ENCODE results near the gene EEF1AKMT4.
A peak's percentile ranks its signal among the peaks of the same experiment; 100 is the strongest.

Gene EEF1AKMT4

DNA sequence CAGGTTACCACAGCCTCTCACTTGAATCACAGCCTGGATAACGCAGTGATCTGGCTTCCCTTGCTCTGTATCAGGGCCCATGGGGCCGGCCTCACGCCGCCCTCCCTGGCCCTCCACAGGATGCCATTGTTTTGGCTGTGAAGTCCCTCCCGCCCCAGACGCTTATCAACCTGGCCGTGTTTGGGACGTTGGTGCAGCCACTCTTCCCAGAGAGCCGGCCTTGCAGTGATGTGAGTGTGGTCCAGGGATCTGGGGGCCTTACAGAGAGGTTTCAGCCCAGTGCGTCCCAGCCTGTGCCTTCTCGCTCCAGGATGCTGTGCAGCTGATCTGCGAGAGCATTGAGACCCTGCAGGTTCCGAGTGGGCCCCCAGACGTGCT is 13.4 kb upstream of the EEF1AKMT4 start:
- DNase-seq, result no peak

DNA sequence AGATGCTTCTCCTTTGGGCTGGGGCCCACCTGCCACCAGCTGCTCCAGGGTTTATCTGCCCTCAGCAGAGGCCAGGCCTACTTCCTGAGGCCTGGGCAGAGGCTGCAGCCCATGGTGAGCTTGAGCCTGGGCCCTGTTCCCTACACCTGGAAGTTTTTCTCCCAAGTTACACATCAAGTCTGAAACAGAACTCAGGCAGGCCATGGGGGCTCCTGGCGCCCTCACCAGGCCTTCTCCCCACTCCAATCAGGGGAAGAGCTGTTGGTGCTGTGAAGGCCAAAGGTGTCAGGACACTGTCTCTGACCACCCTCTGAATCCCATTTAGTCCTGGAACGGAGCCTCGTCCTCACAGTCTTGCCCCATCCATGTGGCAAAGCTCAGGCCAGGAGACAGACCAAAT is 12.8 kb upstream of the EEF1AKMT4 start:
- DNase-seq, result no peak

DNA sequence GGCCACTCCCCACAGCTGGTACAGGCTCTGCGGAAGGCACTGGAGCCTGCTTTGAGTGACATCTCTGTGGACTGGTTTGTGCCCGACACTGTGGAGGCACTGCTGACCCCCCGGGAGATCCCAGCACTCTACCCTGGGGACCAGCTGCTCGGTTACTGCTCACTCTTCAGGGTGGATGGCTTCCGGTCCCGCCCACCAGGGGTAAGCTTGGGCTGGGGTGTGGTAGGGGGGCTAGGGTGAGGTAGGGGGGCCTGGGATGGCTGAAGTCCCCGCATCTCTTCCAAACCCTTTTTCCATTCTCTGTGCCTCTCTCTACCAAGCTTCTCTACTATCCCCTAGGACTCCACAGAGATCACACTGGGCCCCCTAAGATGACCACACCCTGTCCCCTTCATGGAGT is 12.3 kb upstream of the EEF1AKMT4 start:
- DNase-seq, result no peak

DNA sequence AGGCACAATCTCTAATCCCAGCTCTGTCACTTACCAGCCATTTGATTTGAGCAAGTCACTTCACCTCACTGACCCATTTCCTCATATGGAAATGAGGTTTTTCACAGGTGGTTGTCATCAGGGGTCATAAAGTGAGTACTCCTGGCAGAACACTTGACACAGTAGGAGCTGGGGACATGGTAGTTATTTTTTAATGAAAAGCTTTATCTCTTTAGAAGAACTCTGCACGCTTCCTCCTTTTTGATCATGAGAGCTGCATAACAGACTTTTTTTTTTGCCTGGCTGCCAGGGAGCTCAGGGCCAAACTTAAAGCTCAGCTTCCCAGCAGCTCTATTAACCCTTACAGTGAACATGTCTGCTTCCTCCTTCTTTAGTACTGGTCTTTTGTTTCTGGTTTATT is 11.7 kb upstream of the EEF1AKMT4 start:
- DNase-seq, result no peak

DNA sequence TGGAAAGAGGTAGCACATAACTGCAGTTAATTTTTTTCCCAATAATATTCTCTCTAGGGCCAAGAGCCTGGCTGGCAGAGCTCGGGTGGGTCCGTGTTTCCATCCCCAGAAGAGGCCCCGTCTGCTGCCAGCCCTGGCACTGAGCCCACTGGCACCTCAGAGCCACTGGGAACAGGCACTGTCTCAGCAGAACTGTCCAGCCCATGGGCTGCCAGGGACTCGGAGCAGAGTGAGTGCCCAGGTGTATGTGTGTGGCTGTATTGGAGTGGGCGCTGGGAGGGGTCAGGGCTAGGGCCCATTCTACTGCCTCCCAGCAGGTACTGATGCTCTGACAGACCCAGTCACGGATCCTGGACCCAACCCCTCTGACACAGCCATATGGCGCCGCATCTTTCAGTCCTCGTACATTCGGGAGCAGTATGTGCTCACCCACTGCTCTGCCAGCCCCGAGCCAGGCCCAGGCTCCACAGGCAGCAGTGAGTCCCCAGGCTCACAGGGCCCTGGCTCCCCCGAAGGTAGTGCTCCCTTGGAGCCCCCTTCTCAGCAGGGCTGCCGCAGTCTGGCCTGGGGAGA is 11.1 kb upstream of the EEF1AKMT4 start:
- no peak for DNase-seq

DNA sequence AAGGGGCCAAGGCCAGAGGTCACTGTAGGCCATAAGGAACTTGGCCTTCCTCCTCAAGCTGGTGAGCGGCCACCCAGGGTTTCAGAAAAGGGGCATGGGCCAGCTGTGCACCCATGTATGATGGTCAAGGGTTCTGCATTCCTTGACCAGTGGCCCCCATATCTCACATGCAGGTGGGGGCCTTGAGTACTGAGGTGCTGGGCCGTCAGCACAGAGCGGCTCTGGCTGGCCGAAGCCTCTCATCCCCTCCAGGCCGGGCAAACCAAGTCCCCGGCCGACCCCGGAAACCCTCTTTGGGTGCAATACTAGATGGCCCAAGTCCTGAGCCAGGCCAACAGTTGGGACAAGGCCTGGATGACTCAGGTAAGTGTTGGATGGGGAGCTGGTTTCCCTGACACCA is 10.3 kb upstream of the EEF1AKMT4 start:
- no peak for DNase-seq

DNA sequence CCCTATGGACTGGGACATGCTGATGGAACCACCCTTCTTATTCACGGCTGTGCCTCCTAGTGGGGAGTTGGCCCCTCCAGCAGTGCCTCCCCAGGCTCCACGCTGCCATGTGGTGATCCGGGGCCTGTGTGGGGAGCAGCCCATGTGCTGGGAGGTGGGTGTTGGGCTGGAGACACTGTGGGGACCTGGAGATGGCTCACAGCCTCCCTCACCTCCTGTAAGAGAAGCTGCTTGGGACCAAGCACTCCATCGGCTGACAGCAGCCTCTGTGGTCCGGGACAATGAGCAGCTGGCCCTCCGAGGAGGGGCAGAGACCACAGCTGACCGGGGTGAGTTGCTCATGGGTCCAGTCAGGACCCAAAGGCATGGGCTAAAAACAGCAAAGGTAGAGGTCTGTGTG is 9.8 kb upstream of the EEF1AKMT4 start:
- DNase-seq, result no peak

DNA sequence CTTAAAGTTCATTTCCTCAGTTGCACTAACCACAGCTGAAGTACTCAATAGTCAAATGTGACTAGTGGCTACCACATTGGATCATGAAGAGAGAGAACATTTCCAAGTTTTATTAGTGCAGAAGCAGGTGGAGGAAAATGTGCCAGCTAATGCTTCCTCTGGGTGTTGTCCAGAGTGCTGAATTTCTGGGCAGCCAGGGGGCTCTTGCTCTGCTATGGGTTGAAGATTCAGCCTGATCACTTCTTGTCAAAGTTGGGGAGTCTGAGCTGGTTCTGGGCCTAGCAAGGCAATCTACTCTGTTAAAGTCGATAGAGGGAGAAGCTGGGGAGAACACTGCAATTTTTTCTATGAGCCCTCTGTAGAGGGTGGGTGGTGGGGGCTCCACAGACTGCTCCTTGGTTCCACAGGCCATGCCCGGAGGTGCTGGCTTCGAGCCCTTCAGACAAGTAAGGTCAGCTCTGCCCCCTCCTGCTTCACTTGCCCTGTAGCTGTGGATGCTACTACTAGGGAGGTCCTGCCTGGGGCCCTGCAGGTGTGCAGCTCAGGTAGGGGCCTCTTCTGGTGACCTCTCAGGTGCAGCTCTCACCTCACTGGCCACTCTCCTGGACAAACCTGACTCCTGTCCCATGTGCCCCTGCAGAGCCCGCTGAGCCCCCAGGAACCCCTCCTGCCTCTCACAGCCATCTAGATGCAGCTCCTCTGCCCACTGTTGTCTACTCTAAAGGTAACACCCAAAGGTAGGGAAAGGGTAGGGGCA is 8.9 kb upstream of the EEF1AKMT4 start:
- no peak for DNase-seq

DNA sequence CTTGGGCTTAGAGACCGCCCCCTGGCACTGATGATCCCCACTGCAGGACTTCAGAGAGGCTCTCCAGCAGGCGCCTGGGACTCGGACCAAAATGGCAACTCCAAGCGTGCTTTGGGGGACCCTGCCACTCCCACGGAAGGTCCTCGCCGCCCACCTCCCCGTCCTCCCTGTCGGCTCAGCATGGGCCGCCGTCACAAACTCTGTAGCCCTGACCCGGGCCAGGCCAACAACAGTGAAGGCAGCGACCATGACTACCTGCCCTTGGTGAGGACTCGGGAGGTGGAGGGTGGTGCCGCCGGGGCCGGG is 8.4 kb upstream of the EEF1AKMT4 start:
- DNase-seq, result no peak

DNA sequence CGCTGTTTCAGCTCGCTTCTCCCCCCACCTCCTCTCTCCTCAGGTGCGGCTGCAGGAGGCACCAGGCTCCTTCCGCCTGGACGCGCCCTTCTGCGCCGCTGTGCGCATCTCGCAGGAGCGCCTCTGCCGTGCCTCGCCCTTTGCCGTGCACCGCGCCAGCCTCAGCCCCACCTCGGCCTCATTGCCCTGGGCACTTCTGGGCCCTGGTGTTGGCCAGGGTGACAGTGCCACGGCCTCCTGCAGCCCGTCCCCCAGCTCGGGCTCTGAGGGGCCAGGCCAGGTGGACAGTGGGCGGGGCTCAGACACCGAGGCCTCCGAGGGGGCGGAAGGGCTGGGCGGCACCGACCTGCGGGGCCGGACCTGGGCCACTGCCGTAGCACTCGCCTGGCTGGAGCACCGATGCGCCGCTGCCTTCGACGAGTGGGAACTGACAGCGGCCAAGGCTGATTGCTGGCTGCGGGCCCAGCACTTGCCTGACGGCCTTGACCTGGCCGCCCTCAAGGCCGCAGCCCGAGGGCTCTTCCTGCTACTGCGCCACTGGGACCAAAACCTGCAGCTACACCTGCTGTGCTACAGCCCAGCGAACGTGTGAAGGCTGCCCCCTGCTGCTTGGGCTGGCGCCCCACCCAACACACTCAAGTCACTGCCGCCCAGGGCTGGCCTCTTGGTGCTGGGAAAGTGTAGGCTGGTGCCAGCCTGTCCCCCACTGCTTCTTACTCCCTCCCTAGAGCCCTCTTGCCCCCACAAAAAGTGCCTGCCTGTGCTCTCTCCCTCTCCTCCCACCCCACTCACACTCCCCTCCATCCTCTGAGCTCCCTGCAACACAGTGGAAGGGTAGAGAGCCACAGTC is 7.8 kb upstream of the EEF1AKMT4 start:
- no peak for DNase-seq

DNA sequence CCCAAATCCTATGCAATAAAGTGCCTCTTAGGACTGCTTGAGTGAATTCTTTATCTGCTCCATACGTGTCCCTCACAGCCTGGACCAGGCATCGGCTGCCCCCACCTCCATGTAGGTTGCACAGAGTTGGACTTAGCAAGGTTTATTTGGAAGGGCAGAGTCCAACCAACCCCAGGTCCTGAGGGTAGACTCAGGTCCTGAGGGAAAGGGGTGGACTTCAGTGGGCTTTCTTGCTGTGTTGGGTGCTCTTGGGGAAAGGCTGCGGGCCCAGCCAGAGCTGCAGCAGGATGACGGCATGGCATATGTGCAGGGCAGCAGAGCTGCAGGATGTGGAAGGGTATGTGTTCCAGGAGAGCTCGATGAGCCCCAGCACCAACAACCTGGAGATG is 7.2 kb upstream of the EEF1AKMT4 start:
- DNase-seq, result no peak

DNA sequence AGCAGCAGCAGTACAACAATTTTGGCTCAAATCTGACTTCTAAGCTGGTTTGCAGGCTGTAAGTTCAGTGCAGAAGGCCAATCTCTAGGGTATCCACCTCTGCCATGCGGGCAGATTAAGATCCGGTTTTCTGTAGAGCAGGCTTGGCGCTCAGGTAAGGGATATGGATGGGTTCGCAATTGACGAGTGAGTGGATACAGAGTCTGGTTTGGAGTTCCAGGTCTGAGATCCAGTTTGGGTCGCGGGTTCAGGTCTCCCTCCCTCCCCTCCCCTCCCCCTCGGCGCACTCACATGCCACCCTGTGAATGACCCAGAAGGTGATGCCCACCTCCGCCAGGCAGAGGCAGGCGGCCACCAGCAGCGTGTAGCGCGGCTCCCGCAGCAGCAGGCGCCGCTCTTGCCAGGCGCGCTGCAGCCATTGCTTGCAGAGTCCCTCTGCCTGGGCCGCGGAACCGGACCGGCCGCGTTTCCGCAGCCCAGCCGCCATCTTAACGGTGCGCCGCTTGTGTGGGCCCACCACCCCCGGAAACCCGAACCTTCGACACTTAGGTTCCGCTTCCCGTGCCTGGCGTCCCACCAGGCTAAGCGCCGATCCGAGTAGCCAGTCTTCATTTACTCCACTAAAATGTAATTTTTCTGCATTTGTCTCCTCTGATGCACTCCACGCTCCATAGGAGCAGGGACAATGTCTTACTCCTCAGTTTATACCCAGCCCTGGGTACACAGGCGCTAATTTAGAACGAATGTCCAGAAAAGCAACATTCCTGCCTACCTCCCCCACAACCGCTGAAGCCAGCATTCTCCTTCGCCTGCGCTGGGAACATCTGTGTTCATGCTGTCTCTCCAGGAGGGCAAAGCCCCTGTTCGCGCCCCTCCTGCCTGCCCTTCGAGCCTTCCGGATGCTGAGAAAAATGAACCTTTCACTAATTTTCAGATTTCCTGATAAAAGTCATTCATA is 739 bp upstream of the EEF1AKMT4 start, which contains the start of gene ALG3:
Gene ALG3 (minus strand): TSS at position 509 of the 958 bp plus-strand sequence. CDS start 22 bp downstream, at position 487.
- DNase-seq, result peak; percentile 85

DNA sequence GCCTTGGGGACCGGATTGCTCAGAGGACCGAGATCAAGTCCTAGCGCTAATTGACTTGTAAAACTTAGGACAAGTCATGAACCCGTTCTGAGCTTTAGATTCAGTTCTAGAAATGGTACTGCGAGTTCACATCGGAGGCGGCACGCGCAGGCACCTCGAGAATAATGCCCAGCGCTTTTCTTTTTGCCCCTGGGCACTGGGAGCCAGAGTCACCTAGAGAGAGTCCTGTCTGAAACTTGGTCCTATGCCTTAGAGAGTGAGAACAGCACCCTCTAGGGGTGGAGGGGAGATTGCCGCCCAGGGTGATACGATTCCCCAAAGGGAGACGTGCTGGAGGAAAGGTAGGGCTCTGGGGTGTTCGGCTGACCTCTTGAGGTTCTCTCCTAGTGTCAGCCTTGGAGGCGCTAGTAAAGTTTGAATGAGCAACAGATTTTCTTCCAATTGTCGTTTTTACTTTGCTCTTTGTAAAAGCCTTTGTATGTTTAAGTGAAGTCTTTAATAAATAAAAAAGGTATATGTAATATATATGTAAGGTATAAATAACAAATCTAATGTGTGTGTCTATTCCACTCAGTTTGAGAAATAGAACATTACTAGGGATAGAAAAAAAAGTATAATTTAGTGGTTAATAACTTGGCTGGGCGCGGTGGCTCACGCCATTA is 826 bp downstream of the EEF1AKMT4 start:
- peak; percentile 88 for DNase-seq

DNA sequence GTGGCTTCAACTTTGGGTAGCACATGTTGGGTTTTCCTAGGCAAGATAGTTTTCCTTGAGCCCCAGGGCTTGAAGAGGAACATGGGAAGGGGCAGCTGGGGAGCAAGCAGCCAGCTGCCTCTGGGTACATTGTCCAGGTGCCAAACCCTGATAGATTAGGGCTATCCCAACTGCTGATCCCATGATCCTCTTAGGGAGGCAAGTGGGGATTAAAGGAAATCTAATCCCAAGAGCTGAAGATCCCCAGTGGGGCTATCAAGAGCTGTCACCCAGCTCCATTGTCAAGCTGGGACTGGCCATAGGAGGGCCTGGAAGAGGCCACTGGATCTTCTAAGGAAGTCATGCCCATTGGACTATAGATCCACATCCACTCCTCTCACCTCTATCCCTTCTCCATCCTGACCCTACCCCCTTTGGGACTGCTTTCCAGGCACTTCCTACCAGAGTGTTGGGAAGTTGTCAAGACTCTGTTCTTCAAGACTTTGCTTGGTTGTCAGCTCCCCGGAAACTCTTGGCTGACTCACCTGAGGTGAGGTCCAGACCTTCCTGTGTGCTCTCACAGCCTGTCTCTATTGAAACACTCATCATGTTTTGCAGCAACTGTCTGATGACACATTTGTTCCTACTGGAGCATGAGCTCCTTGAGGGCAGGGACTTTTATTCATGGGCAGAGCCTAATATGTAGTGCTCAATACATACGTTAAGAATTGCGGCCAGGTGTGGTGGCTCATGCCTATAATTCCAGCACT is 6.0 kb downstream of the EEF1AKMT4 start:
- no peak for DNase-seq

DNA sequence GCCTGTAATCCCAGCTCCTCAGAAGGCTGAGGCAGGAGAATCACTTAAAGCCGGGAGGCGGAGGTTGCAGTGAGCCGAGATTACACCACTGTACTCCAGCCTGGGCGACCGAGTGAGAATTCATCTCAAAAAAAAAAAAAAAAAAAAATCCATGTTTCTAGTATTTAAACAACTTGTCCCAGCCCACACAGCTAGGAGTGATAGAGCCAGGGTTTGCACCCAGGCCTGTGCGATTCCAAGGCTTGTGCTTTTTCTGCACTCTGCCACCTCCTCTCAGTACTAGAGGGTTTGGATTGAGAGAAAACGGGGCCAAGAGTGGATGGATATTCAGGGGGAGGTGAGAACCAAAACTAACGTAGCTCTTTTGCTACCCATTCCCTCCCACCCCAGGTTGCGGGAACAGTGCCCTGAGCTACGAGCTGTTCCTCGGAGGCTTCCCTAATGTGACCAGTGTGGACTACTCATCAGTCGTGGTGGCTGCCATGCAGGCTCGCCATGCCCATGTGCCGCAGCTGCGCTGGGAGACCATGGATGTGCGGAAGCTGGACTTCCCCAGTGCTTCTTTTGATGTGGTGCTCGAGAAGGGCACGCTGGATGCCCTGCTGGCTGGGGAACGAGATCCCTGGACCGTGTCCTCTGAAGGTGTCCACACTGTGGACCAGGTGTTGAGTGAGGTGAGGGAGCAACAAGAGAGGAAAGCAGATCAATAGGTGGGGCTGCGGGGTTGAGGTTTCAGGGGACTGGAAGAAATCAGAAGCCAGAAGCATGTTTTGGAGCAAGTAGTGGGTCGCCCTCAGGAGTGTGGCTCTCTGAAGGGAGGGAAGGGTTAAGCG is 7.8 kb downstream of the EEF1AKMT4 start:
- no peak for DNase-seq

DNA sequence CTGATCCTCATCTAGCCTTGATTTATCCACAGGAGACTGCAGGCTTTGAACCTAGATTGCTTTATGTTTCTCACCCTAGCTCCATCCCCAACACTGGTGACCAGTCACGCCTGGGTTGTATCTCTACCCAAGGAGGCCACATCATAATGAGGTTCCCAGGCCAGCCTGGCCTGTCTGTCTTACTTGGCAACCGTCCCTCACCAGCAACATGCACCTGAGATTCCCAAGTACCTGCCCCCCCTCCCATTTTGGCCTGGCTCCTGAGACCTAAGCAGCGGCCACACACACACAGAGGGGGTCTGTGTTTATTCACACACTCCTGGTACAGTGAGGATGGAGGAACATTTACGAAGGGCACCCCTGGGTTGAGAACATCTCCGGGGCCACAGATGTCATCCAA is 9.5 kb downstream of the EEF1AKMT4 start:
- no peak for DNase-seq

DNA sequence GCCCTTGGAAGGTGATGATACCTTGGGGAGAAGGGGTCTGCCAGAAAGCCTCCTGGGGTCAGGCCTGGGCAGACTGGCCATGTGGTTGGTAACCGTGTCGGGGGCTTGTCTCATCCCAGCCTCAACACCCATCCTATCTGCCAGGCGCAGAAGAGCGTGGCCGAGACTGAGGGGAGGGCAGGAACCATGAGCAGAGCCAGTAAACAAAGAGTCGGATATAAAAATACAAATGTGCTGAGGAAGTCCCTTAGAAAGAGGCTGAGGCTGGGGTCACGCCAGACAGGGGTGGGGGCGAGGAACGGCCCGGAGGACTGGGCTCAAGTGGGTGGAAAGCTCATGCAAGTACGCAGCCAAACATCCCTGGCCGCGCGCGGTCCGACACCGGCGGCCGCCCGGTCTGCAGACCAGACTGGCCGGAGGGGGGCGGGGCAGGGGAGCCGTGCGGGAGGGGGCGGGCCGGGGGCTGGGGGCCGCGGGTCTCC is 10.0 kb downstream of the EEF1AKMT4 start:
- DNase-seq, result no peak

DNA sequence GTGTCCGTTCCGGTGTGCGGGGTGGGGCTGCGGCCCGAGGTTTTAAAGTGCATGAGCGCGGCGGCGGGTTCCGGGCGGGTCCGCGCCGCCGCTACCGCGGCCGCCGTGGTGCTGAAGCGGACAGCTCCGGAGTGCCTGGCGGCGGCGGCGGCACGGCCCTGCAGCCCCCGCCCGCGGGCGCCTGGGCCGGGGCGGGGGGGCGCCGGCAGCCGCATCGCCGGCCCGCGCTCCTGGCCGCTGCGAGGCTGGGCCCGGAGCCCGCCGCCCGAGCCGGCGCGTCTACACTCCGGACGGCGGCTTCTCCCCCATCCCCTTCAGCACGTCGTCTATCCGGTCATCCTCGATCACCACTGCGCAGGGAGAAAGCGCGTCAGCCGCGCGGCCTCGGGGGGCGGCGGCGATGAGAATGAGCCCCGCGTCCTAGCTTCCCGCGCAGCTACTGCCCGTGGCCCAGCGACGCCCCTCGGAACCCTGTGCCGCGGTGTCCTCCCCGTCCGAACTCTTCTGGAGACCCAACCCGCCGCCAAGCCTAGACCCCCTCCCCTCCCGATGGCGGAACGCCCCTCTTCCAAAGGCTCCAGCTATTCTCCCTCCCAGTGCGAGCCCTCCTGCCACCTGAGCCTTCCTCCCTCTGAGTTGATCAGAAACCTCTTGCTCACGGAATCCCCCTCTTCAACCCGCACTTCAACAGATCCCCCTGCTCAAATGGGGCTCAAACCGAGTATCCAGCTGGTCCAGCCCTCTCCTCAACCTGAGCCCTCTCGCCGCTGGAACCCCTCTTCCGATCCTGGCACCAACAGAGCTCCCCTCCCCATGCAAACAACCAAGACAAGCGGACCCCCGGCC is 10.6 kb downstream of the EEF1AKMT4 start:
- DNase-seq, result peak; percentile 51

DNA sequence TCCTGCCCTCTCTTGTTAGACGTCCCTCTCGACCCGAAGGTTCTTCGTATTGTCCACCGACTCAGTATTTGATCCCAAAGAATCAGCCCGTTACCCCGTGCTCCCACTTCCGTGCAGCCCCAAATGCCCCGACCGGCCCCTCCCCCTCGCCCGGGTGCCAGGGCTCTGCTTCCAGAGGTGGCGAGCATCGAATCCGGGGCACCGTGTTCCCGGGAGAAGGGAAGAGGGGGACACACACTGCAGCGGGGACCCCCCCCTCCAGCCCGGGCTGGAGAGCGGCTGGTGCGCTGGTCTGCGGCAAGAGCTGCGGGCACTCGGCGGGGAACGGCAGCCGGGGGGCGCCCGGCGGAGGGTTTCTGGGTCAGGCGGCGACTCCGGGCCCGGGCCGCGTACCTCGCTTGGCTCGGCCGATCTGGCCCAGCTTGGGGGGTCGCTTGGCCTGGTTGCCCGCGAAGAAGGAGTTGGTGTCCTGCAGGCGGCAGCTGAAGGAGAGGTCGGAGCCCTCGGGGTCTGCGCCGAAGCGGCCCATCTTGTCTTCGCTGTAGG is 11.3 kb downstream of the EEF1AKMT4 start:
- DNase-seq, result no peak
